MM.1S (cell line): ENCODE results near the gene TPX2.

Source experiments
- CTCF ChIP-seq: fragments of 300-600 bp; sonication (generic); IDR thresholded peaks from 2 replicates; pipeline ENCODE4 v1.5.1; 2016; ENCODE audit warnings: antibody characterized with exemption, low read length, mixed read lengths
- EZH2 ChIP-seq: fragments of 300-600 bp; sonication (generic); optimal IDR thresholded peaks from 2 replicates; pipeline ENCODE3; 2017; ENCODE audit warnings: low read depth, mild to moderate bottlenecking, antibody characterized with exemption, low read length, mixed read lengths

GRCh38 chr20:31780839-31781238 lies 41.7 kb downstream of the TPX2 start:
- TF ChIP-seq CTCF = no peak
- no peak for TF ChIP-seq EZH2
